ENCODE data around the gene ORM2. TPM values are rescaled to one million over a fixed set of nuclear protein-coding genes. Genes with fewer than 3 reads are reported as not detected.

ORM2 gene
- total RNA-seq, 1 donor from 2014 or later, result not detected

DNA sequence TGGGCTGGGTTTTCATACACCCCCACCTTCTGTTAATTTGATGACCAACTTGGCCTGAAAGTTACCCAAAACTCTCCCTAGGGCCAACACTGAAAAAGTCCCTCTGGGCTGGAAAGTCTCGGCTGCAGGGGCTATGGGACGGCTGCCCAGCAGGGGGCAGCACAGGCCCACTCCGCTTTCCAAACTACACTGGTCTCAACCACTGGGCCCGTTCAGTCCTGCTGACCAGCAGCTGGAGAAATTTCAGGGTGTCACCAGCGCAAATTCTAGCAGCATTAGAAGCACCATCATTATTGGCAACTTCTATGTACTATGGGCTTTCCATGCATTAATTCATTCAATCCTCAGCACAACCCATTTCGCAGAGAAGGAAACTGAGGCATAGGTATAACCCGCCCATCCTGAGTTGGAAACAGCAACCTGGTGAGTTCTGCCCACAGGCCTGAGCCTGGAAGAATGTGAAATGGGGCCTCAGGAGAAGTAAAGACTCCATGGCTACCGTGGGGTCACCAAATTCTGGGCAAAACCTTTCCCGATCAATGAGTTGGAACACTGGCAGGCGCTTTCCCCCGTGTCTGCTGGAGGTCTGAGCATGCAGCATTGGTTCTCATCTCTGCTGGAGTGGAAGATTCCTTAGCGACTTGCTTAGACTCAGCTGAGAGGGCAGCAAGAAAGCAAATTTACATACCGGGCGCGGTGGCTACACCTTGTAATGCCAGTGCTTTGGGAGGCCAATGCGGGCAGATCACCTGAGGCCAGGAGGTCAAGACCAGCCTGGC is 9.7 kb downstream of the ORM2 start:
- Mint-ChIP-seq H3K4me1 (peaks cover 32% of the 10 kb centered on the region), H3K9me3 (no peaks in the 10 kb centered on the region), H3K27ac (peak overlapping the region; percentile 74), H3K4me3 (peak overlapping the region; percentile 6), H3K36me3 (ENCODE audit: low read depth) (peaks cover 94% of the 10 kb centered on the region), H3K27me3 (no peaks in the 10 kb centered on the region)
- ATAC-seq (ENCODE audit: low read depth), result peak; percentile 79
- ChIA-PET POLR2A (interaction anchor here (0.6 to 13.9 kb wide), 9 partner anchors 10 to 314 kb away, joined by 3 to 188 read pairs (median 4); partner anchors contain the start of gene AKNA), CTCF (interaction anchor here (0.8 to 4.2 kb wide), 11 partner anchors 25 to 314 kb away, joined by 3 to 29 read pairs (median 8); partner anchors contain the start of gene AKNA)
- TF ChIP-seq CTCF (IDR thresholded peaks at IDR 0.05), result peak; percentile 87
- peak; percentile 68 for DNase-seq
- intact Hi-C loops (cut with micrococcal nuclease), result loop anchor here (1.0 to 5.0 kb wide), 10 partner anchors 9 to 673 kb away; no protein-coding TSS in a partner anchor

- Mint-ChIP-seq H3K36me3 (ENCODE audit: low read depth) (peaks cover 95% of the 10 kb centered on the region), H3K4me1 (peaks cover 27% of the 10 kb centered on the region), H3K9me3 (no peaks in the 10 kb centered on the region), H3K27me3 (no peaks in the 10 kb centered on the region), H3K4me3 (no peak overlapping the region), H3K27ac (peak overlapping the region; percentile 69)
- ATAC-seq (ENCODE audit: low read depth), result no peak
- POLR2A ChIA-PET, result interaction anchor here (0.9 to 13.9 kb wide), 3 partner anchors 43 to 275 kb away, joined by 3 to 188 read pairs (median 4); partner anchors contain the start of gene AKNA
- CTCF ChIA-PET, result interaction anchor here (1.9 to 2.0 kb wide), 3 partner anchors 48 to 251 kb away, joined by 4 to 13 read pairs (median 6); partner anchors contain the start of gene AKNA
- TF ChIP-seq CTCF (IDR thresholded peaks at IDR 0.05), result no peak
- intact Hi-C loops (cut with micrococcal nuclease), result no loop called here
- no peak for DNase-seq
Measured at GRCh38 chr9:114341152-114341830, 11.6 kb downstream of the ORM2 start.

DNA sequence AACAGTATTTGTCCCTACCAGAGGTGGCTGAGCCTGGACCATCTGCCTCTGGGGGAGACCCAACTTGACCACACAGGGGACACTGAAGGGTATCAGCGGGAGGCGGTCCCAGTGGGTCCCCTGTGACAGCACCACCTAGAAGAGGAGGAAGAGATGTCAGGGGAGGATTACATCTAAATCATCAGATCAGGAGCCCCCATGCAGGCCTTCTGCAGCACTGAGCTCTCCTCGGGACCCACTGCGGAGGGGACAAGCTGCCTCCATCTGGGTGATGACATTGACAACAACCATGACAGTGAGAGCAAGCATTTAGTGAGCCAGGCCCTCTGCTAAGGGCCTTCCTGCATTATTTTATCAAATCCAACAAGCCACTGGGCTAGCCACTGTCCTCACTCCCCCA is 12.3 kb downstream of the ORM2 start:
- intact Hi-C loops (cut with micrococcal nuclease), result no loop called here
- Mint-ChIP-seq H3K9me3 (no peaks in the 10 kb centered on the region), H3K27ac (peak overlapping the region; percentile 69), H3K4me1 (peaks cover 27% of the 10 kb centered on the region), H3K27me3 (no peaks in the 10 kb centered on the region), H3K36me3 (ENCODE audit: low read depth) (peaks cover 96% of the 10 kb centered on the region), H3K4me3 (no peak overlapping the region)
- ATAC-seq (ENCODE audit: low read depth), result no peak
- DNase-seq, result no peak
- TF ChIP-seq CTCF (IDR thresholded peaks at IDR 0.05), result no peak
- CTCF ChIA-PET, result interaction anchor here (0.7 to 1.9 kb wide), 2 partner anchors 63 to 250 kb away, joined by 3 to 6 read pairs; no protein-coding TSS in a partner anchor
- POLR2A ChIA-PET, result interaction anchor here (13.9 kb wide), 1 partner anchor 43 kb away, joined by 188 read pairs; the partner anchor contains the start of gene AKNA

GRCh38 chr9:114342755-114343440 is 13.2 kb downstream of the ORM2 start:
- CTCF ChIA-PET, result interaction anchor here (1.9 kb wide), 1 partner anchor 63 kb away, joined by 6 read pairs; no protein-coding TSS in a partner anchor
- TF ChIP-seq CTCF (IDR thresholded peaks at IDR 0.05), result no peak
- Mint-ChIP-seq H3K36me3 (ENCODE audit: low read depth) (peaks cover 95% of the 10 kb centered on the region), H3K27me3 (no peaks in the 10 kb centered on the region), H3K4me1 (peaks cover 28% of the 10 kb centered on the region), H3K4me3 (no peak overlapping the region), H3K27ac (peak overlapping the region; percentile 26), H3K9me3 (no peaks in the 10 kb centered on the region)
- ATAC-seq (ENCODE audit: low read depth), result no peak
- POLR2A ChIA-PET, result interaction anchor here (0.6 to 13.9 kb wide), 2 partner anchors 42 to 50 kb away, joined by 14 to 188 read pairs; partner anchors contain the start of gene AKNA
- intact Hi-C loops (cut with micrococcal nuclease), result no loop called here
- DNase-seq, result no peak
